GM19351 (cell line): ENCODE measurements around the gene KCNQ1.

Source experiments
- ATAC-seq: cut with Tn5 transposase; IDR thresholded peaks from one replicate; pipeline ENCODE4 v1.9.1; 2021; ENCODE audit warnings: mild to moderate bottlenecking, moderate library complexity; ENCODE audit not compliant: unreplicated experiment

Gene KCNQ1

DNA sequence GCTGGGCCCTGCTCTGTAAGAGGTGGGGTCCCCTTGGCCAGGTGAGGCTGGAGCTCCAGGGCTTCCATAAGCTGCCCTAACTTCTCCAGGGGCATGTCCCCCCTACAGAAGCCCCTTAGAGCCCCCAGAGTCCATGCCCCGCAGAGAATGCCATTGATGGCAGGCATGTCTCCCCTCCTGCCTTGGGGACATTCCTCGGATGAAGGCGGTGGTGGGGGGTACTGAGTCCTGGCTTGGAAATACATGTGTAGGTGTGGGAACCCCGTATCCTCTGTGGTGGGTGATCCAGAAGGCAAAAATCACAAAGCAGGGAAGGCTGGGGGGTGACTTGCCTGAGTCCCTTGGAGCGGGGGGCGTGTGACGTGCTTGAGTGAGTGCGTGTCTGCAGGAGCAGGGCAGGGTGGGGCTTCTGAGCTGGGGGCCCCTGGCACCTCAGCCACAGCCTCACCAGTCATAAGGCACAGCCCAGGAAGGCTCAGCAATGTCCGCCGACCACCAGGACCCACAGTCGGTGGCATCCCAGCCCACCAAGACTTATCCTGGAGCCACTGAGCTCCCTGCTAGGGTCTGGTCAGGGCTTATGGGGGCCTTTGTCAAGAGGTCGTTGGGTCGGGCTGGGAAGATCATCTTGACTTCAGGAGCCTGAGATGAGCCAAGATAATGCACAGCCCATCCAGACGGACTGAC, 324.7 kb downstream of the KCNQ1 start:
- no peak for ATAC-seq

DNA sequence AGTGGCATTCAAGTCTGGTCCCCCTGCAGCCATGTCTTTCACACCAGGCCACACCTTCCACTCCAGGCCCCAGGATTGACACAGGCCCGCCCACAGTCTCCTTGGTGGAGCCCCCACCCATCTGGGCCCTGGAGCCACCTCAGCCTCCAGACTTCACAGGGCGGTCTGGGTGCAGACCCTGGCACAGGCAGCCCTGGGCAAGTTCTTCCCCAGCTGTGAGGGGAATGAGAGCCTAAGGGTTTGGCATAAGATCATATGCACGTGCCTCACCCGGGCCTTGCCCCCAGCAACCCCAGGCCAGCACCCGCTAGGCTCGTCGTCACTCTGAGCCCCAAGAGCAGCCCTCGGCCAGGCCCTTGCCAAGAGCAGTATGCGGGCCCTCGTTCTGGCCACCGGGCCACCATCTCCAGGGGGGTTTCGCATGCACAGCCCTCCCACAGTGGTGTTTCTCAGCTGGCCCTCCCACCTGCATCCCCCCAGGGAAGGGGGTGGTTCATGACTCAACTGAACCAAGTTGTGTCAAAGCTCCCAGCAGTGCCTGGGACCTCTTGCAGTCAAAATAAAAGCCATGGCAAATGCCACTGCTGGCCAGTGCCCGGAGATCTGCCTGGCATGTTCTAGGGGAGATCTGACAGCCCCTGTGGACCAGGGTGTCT, 325.4 kb downstream of the KCNQ1 start:
- ATAC-seq: no peak

DNA sequence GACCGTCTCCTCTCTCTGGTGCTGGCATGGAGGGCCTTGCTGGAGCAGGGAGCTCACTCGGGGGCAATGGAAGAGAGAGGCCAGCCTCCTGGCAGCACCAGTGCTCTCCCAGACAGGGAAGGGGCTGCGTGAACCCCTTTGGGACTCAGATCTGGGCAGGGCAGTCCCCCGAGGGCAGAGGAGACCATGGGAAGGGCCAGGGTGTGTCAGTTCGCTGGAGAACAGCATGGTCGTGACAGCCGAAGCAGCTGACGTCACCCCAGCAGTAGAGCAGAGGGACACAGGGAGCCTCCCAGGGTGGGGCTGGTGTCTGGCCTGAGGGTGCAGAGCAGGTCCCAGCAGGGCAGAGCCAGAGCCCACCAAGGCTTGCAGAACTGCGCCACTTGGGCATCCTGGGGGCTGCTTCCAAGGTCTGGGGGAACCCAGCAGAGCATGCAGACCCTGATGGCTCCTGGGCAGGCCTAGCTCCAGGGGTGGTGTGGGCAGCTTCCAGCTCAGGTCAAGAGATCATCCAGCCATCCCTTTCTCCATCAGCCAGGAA, 326.0 kb downstream of the KCNQ1 start:
- ATAC-seq: no peak

DNA sequence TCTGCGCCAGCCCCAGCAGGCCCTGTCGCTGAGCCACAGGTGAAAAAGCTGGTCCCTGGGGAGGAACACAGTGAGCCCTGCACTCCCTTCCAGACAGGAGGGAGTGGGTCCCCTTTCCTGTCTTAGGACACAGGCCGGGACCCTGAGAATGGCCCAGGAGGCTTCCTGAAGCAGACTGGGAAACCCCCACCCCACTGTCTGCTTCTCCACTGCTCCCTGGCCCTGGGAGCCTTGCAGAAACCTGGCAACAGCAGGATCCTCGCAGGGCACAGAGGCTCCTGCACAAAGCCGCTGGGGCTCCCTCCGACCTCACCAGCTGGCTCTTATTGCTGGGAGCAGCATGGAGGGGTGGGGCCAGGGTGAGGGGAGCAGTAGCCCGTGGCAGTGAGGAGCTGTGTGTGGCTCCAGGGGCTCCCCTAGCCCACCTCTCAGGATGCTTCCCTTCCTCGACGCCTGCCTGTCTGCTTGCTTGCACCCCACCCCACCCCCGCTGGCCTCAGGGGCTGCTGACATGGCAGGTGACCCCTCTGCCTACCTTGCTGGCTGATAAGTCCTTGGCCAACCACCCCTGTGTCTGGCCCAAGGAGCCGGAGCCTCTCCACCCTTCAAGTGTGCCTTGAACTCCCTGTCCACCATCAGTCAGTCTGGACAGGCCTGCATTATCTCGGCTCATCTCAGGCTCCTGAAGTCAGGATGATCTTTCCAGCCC, 327.1 kb downstream of the KCNQ1 start:
- no peak for ATAC-seq

DNA sequence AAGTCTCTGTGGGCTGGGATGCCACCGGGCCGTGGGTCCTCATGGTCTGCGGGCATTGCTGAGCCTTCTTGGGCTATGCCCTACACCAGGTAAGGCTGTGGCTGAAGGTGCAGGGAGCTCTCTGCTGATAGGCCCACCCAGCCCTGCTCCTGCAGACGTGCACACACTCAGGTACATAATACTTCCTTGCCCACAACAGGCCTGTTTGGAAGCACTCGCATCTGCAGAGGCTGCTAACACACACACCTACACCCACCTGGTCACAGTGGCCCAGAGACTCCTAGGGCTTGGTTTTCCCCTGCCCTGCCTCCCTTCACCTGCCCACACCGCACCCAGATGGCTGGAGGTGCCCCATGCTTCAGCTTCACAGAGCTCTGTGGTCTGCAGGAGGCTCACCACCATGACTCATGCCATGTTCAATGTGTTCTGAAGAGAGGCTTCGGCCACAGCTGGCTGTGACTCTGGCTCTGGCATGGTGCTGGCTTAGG, 327.8 kb downstream of the KCNQ1 start:
- ATAC-seq: no peak

DNA sequence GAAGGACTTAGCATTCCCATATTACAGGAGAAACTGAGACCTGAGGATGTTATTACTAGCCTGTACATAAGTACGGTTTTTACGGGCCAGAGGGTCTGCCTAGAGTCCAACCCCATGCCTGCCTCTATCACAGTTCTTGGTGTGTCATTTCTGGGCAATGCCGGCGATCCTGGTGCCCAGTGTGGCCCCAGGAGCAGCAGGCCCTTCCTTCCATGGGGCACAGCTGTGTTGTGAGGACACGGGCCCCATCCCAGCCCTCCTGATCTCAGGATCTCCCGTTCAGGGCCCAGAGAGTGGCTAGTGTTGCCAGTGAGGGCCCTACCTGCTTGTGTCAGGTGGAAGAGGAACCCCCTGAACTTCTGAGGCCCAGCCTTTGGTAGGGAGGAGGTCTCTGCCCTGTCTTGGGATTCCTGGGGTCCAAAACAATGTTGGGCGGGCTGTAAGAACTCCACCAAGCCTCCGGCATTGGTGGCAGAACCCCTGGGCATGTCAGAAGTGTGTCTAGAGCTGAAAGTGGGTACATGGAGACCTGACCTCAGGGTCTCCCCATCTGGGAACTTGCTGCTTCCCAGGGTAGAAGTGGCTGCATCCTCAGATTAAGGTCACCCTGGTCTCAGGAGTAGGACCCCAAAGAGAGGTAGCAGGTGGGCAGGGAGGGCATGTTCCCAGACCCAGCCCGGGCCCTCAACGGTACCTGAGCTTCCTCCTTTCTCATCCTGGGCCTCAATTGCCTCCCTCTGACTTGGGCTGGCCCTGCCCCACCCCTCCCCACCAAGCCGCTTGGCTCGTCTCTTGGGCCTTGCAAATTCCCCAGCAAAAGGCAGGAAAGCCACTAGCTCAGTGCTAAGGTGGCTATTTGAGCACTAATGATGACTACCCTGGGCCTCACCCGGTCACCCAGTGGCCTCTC, 329.6 kb downstream of the KCNQ1 start:
- ATAC-seq: no peak

DNA sequence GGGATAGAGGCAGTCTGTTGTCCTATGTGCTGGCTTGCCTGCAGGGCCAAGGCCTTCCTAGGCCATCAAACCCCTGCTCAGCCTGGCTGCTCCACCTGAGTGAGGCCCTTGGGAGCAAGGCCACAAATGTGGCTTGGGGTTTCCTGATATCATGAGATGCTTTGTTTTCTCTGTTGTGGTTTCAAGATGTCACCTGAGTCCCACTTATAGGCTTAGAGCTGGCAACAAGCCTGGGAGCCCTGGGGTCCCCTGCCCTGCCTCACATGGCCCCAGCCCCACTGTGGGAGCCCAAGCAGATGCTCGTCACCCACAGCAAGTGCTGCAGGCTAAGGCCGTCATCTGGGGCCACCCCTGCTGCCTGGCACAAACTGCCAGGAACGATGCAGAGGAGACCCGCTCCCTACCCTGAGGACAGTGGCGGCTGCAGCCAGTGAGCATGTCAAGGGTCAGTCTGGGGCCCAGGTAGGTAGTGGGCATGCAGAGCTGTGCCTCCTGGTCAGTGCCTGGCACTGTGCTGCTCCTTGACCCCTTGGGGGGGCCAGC, 330.3 kb downstream of the KCNQ1 start:
- no peak for ATAC-seq

DNA sequence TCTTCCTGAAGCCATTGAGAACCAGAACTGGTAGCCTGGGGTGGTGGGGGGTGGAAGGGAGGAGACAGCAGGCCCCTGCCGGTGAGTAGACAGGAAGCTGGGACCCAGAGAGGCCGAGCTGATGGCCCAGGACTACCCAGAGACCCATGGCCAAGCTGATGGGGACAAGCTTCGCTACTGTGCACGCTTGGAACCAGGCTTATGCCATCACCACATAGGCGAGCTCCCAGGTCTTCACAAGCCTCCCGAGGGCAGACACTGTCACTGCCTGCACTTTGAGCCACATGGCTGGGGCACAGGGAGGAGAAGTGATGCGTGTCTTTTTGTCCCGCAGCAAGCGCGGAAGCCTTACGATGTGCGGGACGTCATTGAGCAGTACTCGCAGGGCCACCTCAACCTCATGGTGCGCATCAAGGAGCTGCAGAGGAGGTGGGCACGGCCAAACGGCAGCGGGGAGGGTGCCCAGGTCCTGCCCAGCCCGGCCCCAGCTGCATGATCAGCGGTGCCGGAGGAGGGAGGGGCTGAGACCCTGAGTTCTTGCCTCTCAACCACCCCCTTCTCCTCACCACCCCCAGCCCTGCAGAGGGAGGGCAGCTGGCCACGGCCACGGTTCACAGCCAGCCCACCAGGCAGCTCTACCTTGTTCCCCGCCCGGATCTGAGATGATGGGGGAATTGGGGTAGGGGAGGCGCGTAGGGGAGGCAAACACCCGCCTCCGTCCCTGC, 331.0 kb downstream of the KCNQ1 start:
- ATAC-seq: no peak

DNA sequence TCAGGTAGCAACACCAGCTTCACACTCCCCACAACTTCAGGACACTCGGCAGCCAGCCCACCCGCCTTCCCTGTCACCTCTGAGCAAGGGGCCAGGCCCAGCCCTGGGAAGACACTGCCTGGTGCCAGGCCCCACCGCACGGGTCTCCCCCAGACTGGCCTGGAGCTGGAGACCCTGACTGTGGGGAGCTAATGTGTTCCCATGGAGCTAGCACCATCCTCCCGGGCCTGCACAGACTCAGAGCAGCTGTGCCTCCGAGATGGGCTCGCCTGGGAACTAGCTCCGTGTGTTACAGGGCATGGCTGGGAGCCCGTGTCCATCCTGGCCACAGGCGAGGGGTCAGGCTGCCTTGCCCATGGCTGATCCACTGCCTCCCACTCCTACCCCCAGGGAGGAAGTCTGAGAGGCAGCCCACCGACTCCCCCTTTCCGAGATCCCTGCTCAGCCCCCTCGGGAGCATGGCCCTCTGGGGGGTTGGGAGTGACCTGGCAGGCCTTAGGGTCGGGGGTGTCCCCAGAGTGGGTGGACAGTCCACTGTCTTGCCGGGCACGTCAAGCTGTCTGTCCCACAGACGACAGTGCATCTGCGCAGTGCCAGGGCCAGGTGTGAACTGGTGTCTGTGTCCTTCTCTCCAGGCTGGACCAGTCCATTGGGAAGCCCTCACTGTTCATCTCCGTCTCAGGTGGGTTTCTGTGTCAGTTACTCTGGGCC, 331.7 kb downstream of the KCNQ1 start:
- ATAC-seq: no peak

DNA sequence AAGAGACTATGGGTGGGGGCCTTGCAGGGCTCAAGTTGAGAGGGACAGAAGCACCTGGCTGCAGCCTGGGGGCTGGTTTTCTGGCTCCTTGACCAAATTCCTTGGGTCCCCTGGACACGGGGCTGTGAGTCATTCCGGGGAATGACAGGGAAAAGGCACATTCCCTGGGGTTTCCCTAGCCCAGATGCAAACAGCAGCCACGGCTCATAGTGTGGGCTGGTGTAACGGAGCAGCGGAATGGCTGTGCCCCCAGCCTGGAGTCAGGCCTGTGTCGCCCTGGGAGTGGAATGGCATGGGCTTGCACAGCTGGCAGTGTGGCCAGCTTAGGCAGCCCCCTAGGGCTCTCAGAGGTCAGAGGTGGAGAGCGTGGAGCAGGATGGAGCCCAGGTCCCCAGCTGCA, 332.6 kb downstream of the KCNQ1 start:
- ATAC-seq: no peak

DNA sequence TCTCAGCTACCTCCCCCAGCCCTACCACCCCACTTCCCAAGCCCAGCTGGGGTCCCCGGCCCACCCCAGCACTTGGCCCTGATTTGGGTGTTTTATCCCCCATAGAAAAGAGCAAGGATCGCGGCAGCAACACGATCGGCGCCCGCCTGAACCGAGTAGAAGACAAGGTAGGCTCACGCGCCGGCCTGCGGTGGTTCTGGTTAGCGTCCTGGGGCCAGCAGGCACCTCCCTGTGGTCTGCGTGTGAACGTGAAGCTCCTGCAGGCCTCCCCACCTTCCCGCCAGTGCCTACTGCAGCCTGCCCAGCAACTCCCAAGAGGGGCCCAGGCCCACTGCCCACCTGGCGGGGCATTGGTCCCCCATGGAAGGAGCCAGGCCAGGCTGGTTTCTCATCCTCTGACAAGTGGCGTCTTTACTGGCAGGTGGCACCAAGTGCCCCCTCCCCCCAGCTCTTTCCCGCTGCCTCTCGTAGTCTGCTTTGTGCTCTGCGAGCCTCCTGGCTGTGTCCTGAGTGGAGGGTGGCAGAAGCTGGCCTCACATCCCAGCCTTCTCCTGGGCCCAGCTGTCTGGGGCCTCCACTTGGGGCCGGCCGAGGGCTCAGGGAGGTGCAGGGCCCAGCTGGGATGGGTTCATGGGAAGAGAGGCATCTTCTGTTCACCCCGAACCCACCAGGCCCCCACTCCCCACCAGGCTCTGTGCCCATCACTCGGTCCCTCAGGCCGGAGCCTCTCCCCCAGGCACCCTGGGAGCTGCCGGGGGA, 333.2 kb downstream of the KCNQ1 start:
- no peak for ATAC-seq

DNA sequence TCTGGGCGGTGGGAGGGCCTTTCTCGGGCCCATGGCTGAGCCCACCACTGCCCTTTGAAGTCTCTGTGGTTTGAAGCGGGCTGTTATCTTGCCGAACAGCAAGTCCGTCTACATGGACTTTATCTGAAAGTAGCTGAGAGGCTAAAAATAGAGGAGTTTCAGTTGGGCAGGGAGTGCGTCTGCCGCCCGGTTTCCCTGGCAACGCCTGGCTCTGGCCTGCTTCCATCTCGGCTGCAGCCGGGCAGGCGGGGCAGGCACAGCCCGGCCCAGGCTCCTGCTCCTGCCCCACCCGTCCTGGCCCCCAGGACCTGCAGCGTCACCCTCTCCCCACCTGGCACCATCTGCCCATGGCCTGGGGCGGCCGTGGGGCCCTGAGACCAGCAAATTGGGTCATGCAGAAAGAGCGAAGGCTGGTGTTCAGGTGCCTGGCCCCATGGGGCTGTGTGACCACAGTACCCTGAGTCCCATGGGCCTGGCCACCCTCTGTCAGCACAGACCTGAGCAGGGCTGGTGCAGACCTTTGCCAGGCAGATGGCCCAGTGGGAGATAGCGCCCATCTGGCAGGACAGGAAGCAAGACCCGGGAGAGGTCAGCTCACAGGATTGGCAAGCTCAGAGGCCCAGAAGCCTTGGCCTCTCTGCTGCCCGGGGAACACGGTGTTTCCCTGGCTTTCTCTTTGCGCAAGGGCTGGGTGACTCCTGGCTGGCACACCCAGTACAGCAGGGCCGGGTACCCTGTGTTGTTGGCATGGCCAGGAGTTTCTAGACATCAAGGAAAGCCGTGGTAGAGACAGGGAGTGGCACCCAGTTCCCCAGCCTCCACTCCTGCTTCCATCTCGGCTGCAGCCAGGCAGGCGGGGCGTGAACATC, 334.1 kb downstream of the KCNQ1 start:
- no peak for ATAC-seq

DNA sequence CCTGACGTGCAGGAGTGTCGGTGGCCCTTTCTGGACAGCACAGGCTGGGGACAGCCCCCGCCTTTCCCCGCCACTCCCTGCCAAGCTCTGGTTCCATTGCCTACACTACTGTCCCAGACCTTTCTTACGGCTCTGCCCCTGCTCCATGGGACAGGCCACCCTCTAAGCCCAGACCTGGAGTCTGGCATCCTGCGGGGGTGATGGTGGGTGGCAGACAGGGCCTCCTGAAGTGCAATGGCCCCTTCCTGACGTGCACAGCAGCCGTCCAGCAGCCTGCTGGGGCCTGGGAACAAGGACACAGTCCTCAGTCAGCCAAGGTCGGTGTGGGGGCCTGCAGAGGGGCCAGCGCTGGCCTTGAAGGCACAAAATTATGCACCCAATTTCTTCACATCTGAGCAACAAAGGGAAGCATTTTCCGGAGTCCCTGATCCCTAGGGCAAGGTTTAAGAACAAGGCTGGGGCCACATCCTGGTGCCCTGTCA, 334.7 kb downstream of the KCNQ1 start:
- no peak for ATAC-seq

DNA sequence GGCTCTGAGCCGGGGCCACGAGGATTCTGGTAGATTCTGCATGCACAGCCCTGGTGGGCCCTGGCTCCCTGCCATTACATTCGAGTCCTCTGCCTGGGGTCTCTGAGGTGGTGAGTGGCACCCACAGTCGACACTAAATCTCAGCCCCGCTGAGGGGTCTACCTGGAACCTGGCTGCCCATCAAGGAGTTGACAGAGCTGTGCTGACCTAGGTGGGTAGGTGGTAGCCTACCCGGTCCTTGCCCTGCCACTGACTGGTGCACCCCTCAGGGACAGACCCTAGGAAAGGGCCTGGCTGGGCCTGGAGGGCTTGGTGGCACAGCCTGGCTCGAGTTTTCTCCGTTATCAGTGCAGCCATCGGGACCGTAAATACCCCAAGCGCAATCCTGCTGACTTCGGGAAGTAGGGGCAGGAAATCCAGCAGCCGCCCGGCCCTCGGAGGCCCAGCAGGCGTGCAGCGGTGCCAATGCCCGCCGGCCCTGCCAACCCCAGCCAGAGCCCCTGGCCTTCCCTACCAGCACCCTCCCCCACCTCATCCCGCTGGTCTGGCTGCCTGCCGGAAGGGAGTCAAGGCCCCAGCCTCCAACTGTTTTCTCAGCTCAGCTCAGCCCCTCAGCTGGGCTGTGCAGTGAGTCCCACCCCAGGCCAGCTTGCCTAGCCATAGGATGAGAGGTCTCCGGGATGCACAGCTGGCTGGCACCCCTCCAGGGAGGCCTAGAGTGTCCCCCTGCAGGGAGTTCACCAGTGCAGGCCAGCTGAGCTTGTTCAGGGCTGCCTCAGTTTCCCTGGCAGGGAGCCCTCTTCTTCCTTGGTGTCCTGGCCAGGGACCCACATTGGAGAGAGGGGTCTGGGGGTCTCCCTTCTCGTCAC, 335.4 kb downstream of the KCNQ1 start:
- ATAC-seq: no peak

DNA sequence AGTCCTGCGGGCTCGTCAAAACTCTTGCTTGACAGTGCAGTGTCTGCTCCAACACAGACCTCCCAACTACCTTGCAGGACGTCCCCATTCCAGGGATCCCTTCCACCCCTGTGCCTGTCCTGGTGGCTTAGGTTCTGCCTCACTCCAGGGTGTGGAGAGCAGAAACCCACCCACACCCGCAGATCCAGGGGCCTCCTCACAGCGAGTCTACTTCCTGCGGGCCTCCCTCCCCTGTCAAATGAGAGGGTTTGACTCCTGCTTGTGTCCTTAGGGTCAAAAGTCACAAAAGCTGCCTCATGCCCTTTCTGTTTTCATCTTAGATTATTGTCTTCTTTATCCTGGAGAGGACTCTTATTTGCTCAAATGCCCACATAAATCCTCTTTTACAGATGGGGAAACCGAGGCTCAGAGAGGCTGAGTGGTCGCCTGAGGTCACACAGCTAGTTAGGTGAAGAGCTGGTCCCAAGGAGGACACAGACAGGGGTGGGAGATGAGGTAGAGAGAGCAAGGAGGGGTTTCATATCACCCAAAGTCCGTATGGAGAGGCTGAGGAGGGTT, 336.1 kb downstream of the KCNQ1 start:
- ATAC-seq: no peak
